ENCODE measurements around the gene DQX1. TPM values are rescaled to one million over a fixed set of nuclear protein-coding genes. Genes with fewer than 3 reads are reported as not detected.

The DQX1 gene, protein sequence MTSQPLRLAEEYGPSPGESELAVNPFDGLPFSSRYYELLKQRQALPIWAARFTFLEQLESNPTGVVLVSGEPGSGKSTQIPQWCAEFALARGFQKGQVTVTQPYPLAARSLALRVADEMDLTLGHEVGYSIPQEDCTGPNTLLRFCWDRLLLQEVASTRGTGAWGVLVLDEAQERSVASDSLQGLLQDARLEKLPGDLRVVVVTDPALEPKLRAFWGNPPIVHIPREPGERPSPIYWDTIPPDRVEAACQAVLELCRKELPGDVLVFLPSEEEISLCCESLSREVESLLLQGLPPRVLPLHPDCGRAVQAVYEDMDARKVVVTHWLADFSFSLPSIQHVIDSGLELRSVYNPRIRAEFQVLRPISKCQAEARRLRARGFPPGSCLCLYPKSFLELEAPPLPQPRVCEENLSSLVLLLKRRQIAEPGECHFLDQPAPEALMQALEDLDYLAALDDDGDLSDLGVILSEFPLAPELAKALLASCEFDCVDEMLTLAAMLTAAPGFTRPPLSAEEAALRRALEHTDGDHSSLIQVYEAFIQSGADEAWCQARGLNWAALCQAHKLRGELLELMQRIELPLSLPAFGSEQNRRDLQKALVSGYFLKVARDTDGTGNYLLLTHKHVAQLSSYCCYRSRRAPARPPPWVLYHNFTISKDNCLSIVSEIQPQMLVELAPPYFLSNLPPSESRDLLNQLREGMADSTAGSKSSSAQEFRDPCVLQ
- total RNA-seq: 9.6 TPM

- no peak for DNase-seq (ENCODE audit: extremely low spot score in 2 of 2)
- Histone ChIP-seq H3K9me3 (no peaks in the 10 kb centered on the region), H3K4me1 (peaks cover 21% of the 10 kb centered on the region), H3K4me3 (no peak within 1 kb of the TSS), H3K27me3 (no peaks in the 10 kb centered on the region), H3K36me3 (peaks cover 0 to 21% of the 10 kb centered on the region in 2 donors), H3K27ac (no peak within 1 kb of the TSS)
- intact Hi-C loops (cut with DNase I): no loop called here
- TF ChIP-seq POLR2A (IDR thresholded peaks at IDR 0.05) (no peak), CTCF (IDR thresholded peaks at IDR 0.05) (no peak), POLR2AphosphoS5 (IDR thresholded peaks at IDR 0.05; ENCODE audit: insufficient read depth in 1 of 2, low read depth in 1 of 2) (no peak)
Observed at GRCh38 chr2:74525717-74526648, at the start of gene DQX1. TSS of gene DQX1 (minus strand) at chr2:74526231. CDS start at chr2:74525729, 502 bp downstream.

GRCh38 chr2:74575320-74575719 lies 49.3 kb upstream of the DQX1 start:
- H3K27me3 ChIP-seq: no peaks in the 10 kb centered on the region

GRCh38 chr2:74573747-74574562 lies 47.9 kb upstream of the DQX1 start:
- intact Hi-C loops (cut with DNase I): no loop called here
- DNase-seq (ENCODE audit: extremely low spot score in 2 of 2): no peak
- no peaks in the 10 kb centered on the region for H3K27me3 ChIP-seq
- no peaks in the 10 kb centered on the region for H3K9me3 ChIP-seq
- H3K36me3 ChIP-seq: no peaks in the 10 kb centered on the region
- no peak for TF ChIP-seq POLR2AphosphoS5 (IDR thresholded peaks at IDR 0.05; ENCODE audit: insufficient read depth in 1 of 2, low read depth in 1 of 2)
- TF ChIP-seq POLR2A (IDR thresholded peaks at IDR 0.05): no peak
- TF ChIP-seq CTCF (IDR thresholded peaks at IDR 0.05): no peak
- no peaks in the 10 kb centered on the region for H3K4me1 ChIP-seq
- H3K4me3 ChIP-seq: no peak overlapping the region
- H3K27ac ChIP-seq: no peak overlapping the region

More at GRCh38 chr2:74575320-74575719, 49.3 kb upstream of the DQX1 start:
- Histone ChIP-seq H3K27ac (no peak overlapping the region), H3K4me1 (no peaks in the 10 kb centered on the region), H3K9me3 (no peaks in the 10 kb centered on the region), H3K4me3 (no peak overlapping the region), H3K36me3 (no peaks in the 10 kb centered on the region)
- DNase-seq (ENCODE audit: extremely low spot score in 2 of 2): no peak
- intact Hi-C loops (cut with DNase I): no loop called here
- TF ChIP-seq POLR2AphosphoS5 (IDR thresholded peaks at IDR 0.05; ENCODE audit: insufficient read depth in 1 of 2, low read depth in 1 of 2): no peak
- TF ChIP-seq CTCF (IDR thresholded peaks at IDR 0.05): no peak
- no peak for TF ChIP-seq POLR2A (IDR thresholded peaks at IDR 0.05)

- H3K27me3 ChIP-seq: no peaks in the 10 kb centered on the region
Observed at GRCh38 chr2:74572178-74572925, 46.3 kb upstream of the DQX1 start.

More at GRCh38 chr2:74572178-74572925, 46.3 kb upstream of the DQX1 start:
- H3K4me1 ChIP-seq: no peaks in the 10 kb centered on the region
- no peak for DNase-seq (ENCODE audit: extremely low spot score in 2 of 2)
- intact Hi-C loops (cut with DNase I): no loop called here
- H3K27ac ChIP-seq: no peak overlapping the region
- H3K36me3 ChIP-seq: no peaks in the 10 kb centered on the region
- no peak for TF ChIP-seq POLR2A (IDR thresholded peaks at IDR 0.05)
- TF ChIP-seq POLR2AphosphoS5 (IDR thresholded peaks at IDR 0.05; ENCODE audit: insufficient read depth in 1 of 2, low read depth in 1 of 2): no peak
- TF ChIP-seq CTCF (IDR thresholded peaks at IDR 0.05): no peak
- no peaks in the 10 kb centered on the region for H3K9me3 ChIP-seq
- H3K4me3 ChIP-seq: no peak overlapping the region
